ENCODE measurements around the gene FAM219A. TPM values are rescaled to one million over a fixed set of nuclear protein-coding genes. Genes with fewer than 3 reads are reported as not detected.

Gene FAM219A, protein sequence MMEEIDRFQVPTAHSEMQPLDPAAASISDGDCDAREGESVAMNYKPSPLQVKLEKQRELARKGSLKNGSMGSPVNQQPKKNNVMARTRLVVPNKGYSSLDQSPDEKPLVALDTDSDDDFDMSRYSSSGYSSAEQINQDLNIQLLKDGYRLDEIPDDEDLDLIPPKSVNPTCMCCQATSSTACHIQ
- 3.7 and 4.5 TPM in 2 replicates for total RNA-seq (2014; rRNA removed; shearing (Covaris generic); ENCODE audit: low replicate concordance)

DNA sequence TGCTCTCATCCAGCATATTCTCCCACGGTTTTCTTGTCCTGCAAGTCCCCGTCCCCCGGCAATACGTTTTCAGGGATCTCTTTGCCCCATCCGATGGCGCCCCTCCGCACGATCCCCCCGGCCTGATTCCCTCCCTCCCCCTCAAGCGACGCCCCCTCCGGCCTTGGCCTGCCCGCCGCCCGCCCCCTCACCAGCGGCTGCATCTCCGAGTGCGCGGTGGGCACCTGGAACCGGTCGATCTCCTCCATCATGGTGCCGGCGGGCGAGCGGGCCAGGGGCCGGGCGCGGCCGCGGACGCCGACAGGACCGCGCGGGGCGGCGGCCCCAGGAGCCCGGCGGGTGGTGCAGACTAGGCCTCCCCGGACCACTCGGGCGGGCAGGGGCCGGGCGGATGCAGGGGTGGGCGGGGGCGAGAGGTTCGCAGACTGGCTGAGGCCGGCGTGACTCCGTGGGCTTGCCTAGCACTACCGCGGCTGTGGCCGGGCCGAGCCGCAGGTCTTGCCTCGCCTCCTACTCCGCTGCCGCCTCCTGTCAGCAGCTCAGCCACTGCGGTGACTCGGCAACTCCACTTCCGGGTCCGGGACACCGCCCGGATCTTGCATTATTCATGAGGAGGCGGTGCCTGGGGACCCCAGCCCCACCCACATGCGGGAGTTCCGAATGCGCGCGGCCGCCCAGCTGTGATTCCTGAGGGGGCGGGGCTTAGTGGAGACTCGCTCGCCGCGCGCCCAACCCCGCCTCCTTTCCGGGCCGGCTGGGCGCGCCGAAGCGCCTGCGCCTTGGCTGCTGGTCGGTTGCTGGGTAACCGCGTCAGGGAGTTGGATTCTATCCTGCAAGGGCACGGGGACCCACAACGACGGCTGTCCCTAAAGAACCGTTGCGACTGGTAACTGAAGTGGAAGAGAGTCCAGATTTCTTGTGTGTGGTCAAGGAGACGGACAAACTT lies at the start of gene FAM219A, which contains the start of gene DNAI1:
TSS of gene FAM219A (minus strand) at position 558 of the 946 bp plus-strand sequence. CDS start at position 251, 307 bp downstream.
TSS of gene DNAI1 (plus strand) at position 793 of the 946 bp plus-strand sequence. CDS start 201 bp downstream, outside the sequence.
- H3K4me3 ChIP-seq (ENCODE audit: low read length) = peak within 1 kb of the TSS; percentile 82
- H3K9me2 ChIP-seq (replicated peaks; ENCODE audit: insufficient read depth, low read length) = no peaks in the 10 kb centered on the region
- H4K20me1 ChIP-seq (ENCODE audit: insufficient read depth, low read depth, low read length) = peaks cover 11% of the 10 kb centered on the region; the same call in 1 of the 2 replicates
- H3K27me3 ChIP-seq (ENCODE audit: low read length) = no peaks in the 10 kb centered on the region
- H3K36me3 ChIP-seq (ENCODE audit: insufficient read depth, low read length) = no peaks in the 10 kb centered on the region
- H3K4me1 ChIP-seq (ENCODE audit: low read length) = peaks cover 17% of the 10 kb centered on the region
- peak within 1 kb of the TSS; percentile 83 for H3K4me2 ChIP-seq (ENCODE audit: low read depth, low read length, poor library complexity, severe bottlenecking)
- H3K9ac ChIP-seq (ENCODE audit: low read length) = peak within 1 kb of the TSS; percentile 79
- H3K27ac ChIP-seq (ENCODE audit: low read length) = no peak within 1 kb of the TSS
- H3K9me3 ChIP-seq (ENCODE audit: low read length) = no peaks in the 10 kb centered on the region
- peak; percentile 99 for DNase-seq
- peak within 1 kb of the TSS; percentile 50; the same call in 1 of the 2 replicates for H2AFZ ChIP-seq (ENCODE audit: low read length)
- H3K79me2 ChIP-seq (ENCODE audit: low read length) = no peaks in the 10 kb centered on the region

GRCh38 chr9:34507966-34508365 lies 49.6 kb upstream of the FAM219A start:
- DNase-seq = peak; percentile 66
- no peaks in the 10 kb centered on the region for H3K36me3 ChIP-seq (ENCODE audit: insufficient read depth, low read length)
- H4K20me1 ChIP-seq (ENCODE audit: insufficient read depth, low read depth, low read length) = no peaks in the 10 kb centered on the region
- no peaks in the 10 kb centered on the region for H3K9me2 ChIP-seq (replicated peaks; ENCODE audit: insufficient read depth, low read length)
- no peaks in the 10 kb centered on the region for H3K27me3 ChIP-seq (ENCODE audit: low read length)
- H3K79me2 ChIP-seq (ENCODE audit: low read length) = no peaks in the 10 kb centered on the region
- no peaks in the 10 kb centered on the region for H3K9me3 ChIP-seq (ENCODE audit: low read length)
- H3K27ac ChIP-seq (ENCODE audit: low read length) = peak overlapping the region; percentile 34
- peaks cover 62% of the 10 kb centered on the region for H3K4me1 ChIP-seq (ENCODE audit: low read length)
- H3K9ac ChIP-seq (ENCODE audit: low read length) = peak overlapping the region; percentile 29; the same call in 1 of the 2 replicates
- H3K4me3 ChIP-seq (ENCODE audit: low read length) = no peak overlapping the region
- H2AFZ ChIP-seq (ENCODE audit: low read length) = no peak overlapping the region; the same call in 1 of the 2 replicates
- peak overlapping the region; percentile 27 for H3K4me2 ChIP-seq (ENCODE audit: low read depth, low read length, poor library complexity, severe bottlenecking)

- no peak overlapping the region for H3K4me3 ChIP-seq (ENCODE audit: low read length)
- DNase-seq = no peak
- no peaks in the 10 kb centered on the region for H3K79me2 ChIP-seq (ENCODE audit: low read length)
- H4K20me1 ChIP-seq (ENCODE audit: insufficient read depth, low read depth, low read length) = no peaks in the 10 kb centered on the region
- H3K36me3 ChIP-seq (ENCODE audit: insufficient read depth, low read length) = no peaks in the 10 kb centered on the region
- H3K27ac ChIP-seq (ENCODE audit: low read length) = 0 out of 2 replicates have a peak overlapping the region, but pooled peaks have one; percentile 34
- H3K4me1 ChIP-seq (ENCODE audit: low read length) = peaks cover 61% of the 10 kb centered on the region
- H3K9me2 ChIP-seq (replicated peaks; ENCODE audit: insufficient read depth, low read length) = no peaks in the 10 kb centered on the region
- H3K27me3 ChIP-seq (ENCODE audit: low read length) = no peaks in the 10 kb centered on the region
- no peaks in the 10 kb centered on the region for H3K9me3 ChIP-seq (ENCODE audit: low read length)
- H3K4me2 ChIP-seq (ENCODE audit: low read depth, low read length, poor library complexity, severe bottlenecking) = peak overlapping the region; percentile 27
- peak overlapping the region; percentile 25; the same call in 1 of the 2 replicates for H3K9ac ChIP-seq (ENCODE audit: low read length)
- H2AFZ ChIP-seq (ENCODE audit: low read length) = no peak overlapping the region; the same call in 1 of the 2 replicates
Observed at GRCh38 chr9:34507556-34507955, 49.2 kb upstream of the FAM219A start.

GRCh38 chr9:34506623-34507022 lies 48.3 kb upstream of the FAM219A start:
- peaks cover 52% of the 10 kb centered on the region for H3K4me1 ChIP-seq (ENCODE audit: low read length)

DNA sequence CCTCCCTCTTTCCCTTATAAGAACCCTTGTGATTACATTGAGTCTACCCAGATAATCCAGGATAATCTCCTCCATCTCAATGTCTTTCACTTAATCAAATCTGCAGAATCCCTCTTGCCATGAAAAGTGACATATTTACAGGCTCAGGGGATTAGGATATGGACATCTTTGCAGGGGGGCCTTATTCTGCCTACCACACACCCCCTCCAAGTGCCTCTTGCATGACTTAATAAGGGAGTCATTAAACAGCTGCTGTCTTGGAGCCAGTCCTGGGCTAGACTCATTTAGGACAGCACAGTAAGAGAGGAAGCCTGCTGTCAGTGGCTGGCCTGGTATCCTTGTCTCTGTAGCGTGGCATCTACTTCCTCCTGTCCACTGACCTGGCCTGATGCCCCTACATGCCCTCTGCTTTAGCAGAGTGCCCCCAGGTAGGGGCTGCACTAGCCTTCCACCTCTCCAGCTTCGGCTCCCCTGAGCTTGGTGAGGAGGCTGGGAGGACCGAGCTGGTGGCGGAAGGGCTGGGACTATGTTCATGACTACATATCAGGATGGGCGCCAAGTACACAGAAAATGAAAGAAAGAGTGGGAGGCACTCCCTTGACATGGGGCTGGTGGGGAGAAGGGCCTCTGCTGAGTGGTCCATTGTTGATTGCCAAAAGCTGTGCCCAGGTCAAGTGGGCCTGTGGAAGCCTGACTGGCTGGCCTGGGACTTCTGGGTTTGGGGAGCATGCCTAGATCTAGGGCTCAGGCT lies 47.2 kb upstream of the FAM219A start:
- Histone ChIP-seq H3K4me1 (ENCODE audit: low read length) (peaks cover 41% of the 10 kb centered on the region), H3K4me3 (ENCODE audit: low read length) (no peak overlapping the region), H3K27ac (ENCODE audit: low read length) (no peak overlapping the region), H3K9ac (ENCODE audit: low read length) (no peak overlapping the region), H3K79me2 (ENCODE audit: low read length) (no peaks in the 10 kb centered on the region), H4K20me1 (ENCODE audit: insufficient read depth, low read depth, low read length) (no peaks in the 10 kb centered on the region), H3K9me3 (ENCODE audit: low read length) (no peaks in the 10 kb centered on the region), H3K36me3 (ENCODE audit: insufficient read depth, low read length) (no peaks in the 10 kb centered on the region), H3K4me2 (ENCODE audit: low read depth, low read length, poor library complexity, severe bottlenecking) (no peak overlapping the region), H2AFZ (ENCODE audit: low read length) (no peak overlapping the region), H3K27me3 (ENCODE audit: low read length) (no peaks in the 10 kb centered on the region), H3K9me2 (replicated peaks; ENCODE audit: insufficient read depth, low read length) (no peaks in the 10 kb centered on the region)
- no peak for DNase-seq

More at GRCh38 chr9:34506623-34507022, 48.3 kb upstream of the FAM219A start:
- Histone ChIP-seq H3K36me3 (ENCODE audit: insufficient read depth, low read length) (no peaks in the 10 kb centered on the region), H3K79me2 (ENCODE audit: low read length) (no peaks in the 10 kb centered on the region), H3K9me3 (ENCODE audit: low read length) (no peaks in the 10 kb centered on the region), H3K4me2 (ENCODE audit: low read depth, low read length, poor library complexity, severe bottlenecking) (no peak overlapping the region), H3K9me2 (replicated peaks; ENCODE audit: insufficient read depth, low read length) (no peaks in the 10 kb centered on the region), H4K20me1 (ENCODE audit: insufficient read depth, low read depth, low read length) (no peaks in the 10 kb centered on the region), H3K27ac (ENCODE audit: low read length) (no peak overlapping the region), H2AFZ (ENCODE audit: low read length) (no peak overlapping the region), H3K27me3 (ENCODE audit: low read length) (no peaks in the 10 kb centered on the region), H3K9ac (ENCODE audit: low read length) (no peak overlapping the region), H3K4me3 (ENCODE audit: low read length) (no peak overlapping the region)
- no peak for DNase-seq

- Histone ChIP-seq H3K4me2 (ENCODE audit: low read depth, low read length, poor library complexity, severe bottlenecking) (no peak overlapping the region), H3K9me3 (ENCODE audit: low read length) (no peaks in the 10 kb centered on the region), H3K4me3 (ENCODE audit: low read length) (no peak overlapping the region), H3K27ac (ENCODE audit: low read length) (no peak overlapping the region), H2AFZ (ENCODE audit: low read length) (no peak overlapping the region), H3K9me2 (replicated peaks; ENCODE audit: insufficient read depth, low read length) (no peaks in the 10 kb centered on the region), H4K20me1 (ENCODE audit: insufficient read depth, low read depth, low read length) (no peaks in the 10 kb centered on the region), H3K4me1 (ENCODE audit: low read length) (peaks cover 20% of the 10 kb centered on the region), H3K79me2 (ENCODE audit: low read length) (no peaks in the 10 kb centered on the region), H3K9ac (ENCODE audit: low read length) (no peak overlapping the region), H3K36me3 (ENCODE audit: insufficient read depth, low read length) (no peaks in the 10 kb centered on the region), H3K27me3 (ENCODE audit: low read length) (no peaks in the 10 kb centered on the region)
- DNase-seq = no peak
Observed at GRCh38 chr9:34503406-34503805, 45.0 kb upstream of the FAM219A start.

GRCh38 chr9:34502891-34503290 lies 44.5 kb upstream of the FAM219A start:
- H3K4me2 ChIP-seq (ENCODE audit: low read depth, low read length, poor library complexity, severe bottlenecking) = no peak overlapping the region
- DNase-seq = no peak
- no peaks in the 10 kb centered on the region for H3K36me3 ChIP-seq (ENCODE audit: insufficient read depth, low read length)
- H3K9me2 ChIP-seq (replicated peaks; ENCODE audit: insufficient read depth, low read length) = no peaks in the 10 kb centered on the region
- H3K27ac ChIP-seq (ENCODE audit: low read length) = no peak overlapping the region
- no peak overlapping the region for H3K4me3 ChIP-seq (ENCODE audit: low read length)
- no peaks in the 10 kb centered on the region for H3K27me3 ChIP-seq (ENCODE audit: low read length)
- H2AFZ ChIP-seq (ENCODE audit: low read length) = no peak overlapping the region
- H3K79me2 ChIP-seq (ENCODE audit: low read length) = no peaks in the 10 kb centered on the region
- no peak overlapping the region for H3K9ac ChIP-seq (ENCODE audit: low read length)
- H4K20me1 ChIP-seq (ENCODE audit: insufficient read depth, low read depth, low read length) = no peaks in the 10 kb centered on the region
- H3K4me1 ChIP-seq (ENCODE audit: low read length) = peaks cover 15% of the 10 kb centered on the region
- H3K9me3 ChIP-seq (ENCODE audit: low read length) = no peaks in the 10 kb centered on the region

All from Karpas-422 (cell line).